ENCODE measurements around the gene C11orf71. TPM values are rescaled to one million over a fixed set of nuclear protein-coding genes. Genes with fewer than 3 reads are reported as not detected.

Gene C11orf71
- total and polyA plus RNA-seq, 10 of the 15 experiments (the other 5 are each of a cell fraction or from before 2014, with no cell fraction given), result 1.4 to 12.0 (median 7.1) TPM

DNA sequence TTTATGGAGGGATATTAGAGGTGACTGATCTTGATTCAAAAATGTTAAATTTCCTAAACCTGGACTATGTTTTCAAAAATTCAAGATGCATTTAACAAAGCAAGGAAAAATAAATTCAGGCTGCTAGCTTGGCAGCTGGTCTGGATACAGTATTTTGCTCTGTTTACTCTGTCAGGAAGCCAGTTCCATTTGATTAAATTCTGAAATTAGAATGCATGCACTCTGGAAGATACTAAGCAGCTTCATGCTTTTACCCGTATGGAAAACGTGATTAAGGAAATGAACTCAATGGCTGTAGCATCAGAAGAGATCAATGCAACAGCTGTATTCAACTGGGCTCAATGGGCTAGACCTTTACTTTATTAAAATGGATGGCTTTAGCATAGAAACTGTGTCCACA is 14.2 kb downstream of the C11orf71 start (continued):
- TF ChIP-seq ZBED1 (IDR thresholded peaks at IDR 0.05; ENCODE audit: borderline replicate concordance), result no peak

DNA sequence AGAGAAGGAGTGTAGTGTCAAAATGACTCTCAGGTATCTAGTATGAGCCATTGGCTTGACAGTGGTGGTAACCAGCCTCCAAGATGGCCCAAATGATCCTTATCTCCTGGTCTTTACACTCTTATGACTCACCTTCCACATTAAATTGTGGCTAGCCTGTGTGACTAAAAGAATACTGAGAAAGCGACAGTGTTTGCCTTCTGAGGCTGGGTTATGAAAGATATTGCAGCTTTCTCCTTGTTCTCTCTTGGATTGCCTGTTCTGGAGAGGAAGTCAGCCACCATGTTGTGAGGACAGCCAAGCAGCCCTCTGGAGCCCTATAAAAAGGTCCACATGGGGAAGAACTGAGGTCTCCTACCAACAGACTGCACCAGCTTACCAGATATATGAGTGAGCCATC is 15.8 kb downstream of the C11orf71 start:
- ChIA-PET CTCF (no interaction called here), POLR2A (no interaction called here), SMC1A (ENCODE audit: uncharacterized antibody, unreplicated experiment) (no interaction called here), RAD21 (ENCODE audit: unreplicated experiment) (no interaction called here)
- H3K4me3 ChIP-seq, result no peak overlapping the region
- no peak overlapping the region for H2AFZ ChIP-seq (ENCODE audit: control insufficient read depth, low read depth, low read length)
- intact Hi-C loops (cut with micrococcal nuclease; ENCODE audit: unreplicated experiment) (no loop called here), in situ Hi-C loops (cut with MboI) (no loop called here)
- H3K36me3 ChIP-seq (ENCODE audit: control insufficient read depth in 2 of 2, insufficient read depth in 2 of 2, low read length in 1 of 2), result no peaks in the 10 kb centered on the region
- no TSS peak for BruUV-seq (replicated peaks)
- WGBS (ENCODE audit: insufficient coverage, insufficient replicate concordance, low lambda C conversion rate, missing lambda C conversion rate), result 0% methylated on average over 1 of the region's 1 CpG
- no peaks in the 10 kb centered on the region for H3K4me1 ChIP-seq (ENCODE audit: control insufficient read depth, insufficient read depth, low read length)
- peaks cover 1 to 7% of the 10 kb centered on the region in 2 experiments; a peak in 2 of 4 replicates for H3K27me3 ChIP-seq (replicated peaks in 1 of 2; ENCODE audit: control insufficient read depth in 2 of 2, insufficient read depth in 2 of 2, low read length in 1 of 2)
- no peak overlapping the region for H3K9ac ChIP-seq (ENCODE audit: control insufficient read depth, insufficient read depth, low read length)
- no peak overlapping the region for H3K4me2 ChIP-seq (ENCODE audit: control insufficient read depth, insufficient read depth)
- no peaks in the 10 kb centered on the region for H4K20me1 ChIP-seq (ENCODE audit: control insufficient read depth, insufficient read depth)
- DNase-seq (ENCODE audit: low read depth, low spot score), result no peak
- no peaks in the 10 kb centered on the region for H3K79me2 ChIP-seq (ENCODE audit: control insufficient read depth, insufficient read depth, low read length)
- TF ChIP-seq, protein P1, sequence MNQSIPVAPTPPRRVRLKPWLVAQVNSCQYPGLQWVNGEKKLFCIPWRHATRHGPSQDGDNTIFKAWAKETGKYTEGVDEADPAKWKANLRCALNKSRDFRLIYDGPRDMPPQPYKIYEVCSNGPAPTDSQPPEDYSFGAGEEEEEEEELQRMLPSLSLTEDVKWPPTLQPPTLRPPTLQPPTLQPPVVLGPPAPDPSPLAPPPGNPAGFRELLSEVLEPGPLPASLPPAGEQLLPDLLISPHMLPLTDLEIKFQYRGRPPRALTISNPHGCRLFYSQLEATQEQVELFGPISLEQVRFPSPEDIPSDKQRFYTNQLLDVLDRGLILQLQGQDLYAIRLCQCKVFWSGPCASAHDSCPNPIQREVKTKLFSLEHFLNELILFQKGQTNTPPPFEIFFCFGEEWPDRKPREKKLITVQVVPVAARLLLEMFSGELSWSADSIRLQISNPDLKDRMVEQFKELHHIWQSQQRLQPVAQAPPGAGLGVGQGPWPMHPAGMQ (IDR thresholded peaks at IDR 0.05; ENCODE audit: borderline replicate concordance), result no peak
- no peak for TF ChIP-seq CHD1 (IDR thresholded peaks at IDR 0.05; ENCODE audit: low read depth, low read length)
- TF ChIP-seq CTCF (IDR thresholded peaks at IDR 0.05 in 2 of 3, conservative IDR thresholded peaks at IDR 0.05 in 1 of 3; ENCODE audit: control insufficient read depth in 2 of 3, extremely low read depth in 1 of 3, insufficient read depth in 1 of 3, low read depth in 3 of 3, low read length in 3 of 3), result no peak
- H3K27ac ChIP-seq (ENCODE audit: control insufficient read depth, insufficient read depth), result no peak overlapping the region
- no peak for ATAC-seq
- no peaks in the 10 kb centered on the region for H3K9me3 ChIP-seq (replicated peaks; ENCODE audit: control insufficient read depth, insufficient read depth, low read length)
- FAIRE-seq, result no peak
